Lung (tissue), 12 donors: ENCODE measurements around the gene FYN. TPM values are rescaled to one million over a fixed set of nuclear protein-coding genes. Genes with fewer than 3 reads are reported as not detected.

ENCODE experiments used
- ATAC-seq: fragments of 200-7000 bp; cut with Tn5 transposase; one replicate; pipeline ENCODE4 v1.9.1; 2020; ENCODE audit warnings: moderate number of reproducible peaks; ENCODE audit not compliant: insufficient read depth, low FRiP score
- DNase-seq, 3 donors: peaks; one replicate each; pipeline ENCODE4 v3.0.0-alpha.2; 2013 to 2017
- H3K27ac ChIP-seq, 2 donors: one replicate each; pipeline ENCODE4 v1.5.1; 2013; ENCODE audit warnings: mild to moderate bottlenecking in 2 of 2, moderate library complexity in 2 of 2, control low read depth in 1 of 2, inconsistent platforms in 1 of 2, low read depth in 1 of 2, low read length in 1 of 2
- H3K27me3 ChIP-seq, 3 donors: one replicate each; pipeline ENCODE4 v1.5.1; 2013; ENCODE audit warnings: low read length in 2 of 3; ENCODE audit not compliant: control insufficient read depth in 3 of 3, insufficient read depth in 3 of 3
- H3K36me3 ChIP-seq, 4 donors: one replicate each; pipeline ENCODE4 v1.5.1; 2013; ENCODE audit warnings: low read length in 4 of 4, mild to moderate bottlenecking in 1 of 4, moderate library complexity in 1 of 4; ENCODE audit not compliant: control insufficient read depth in 4 of 4, insufficient read depth in 4 of 4
- H3K4me1 ChIP-seq, 5 donors: one replicate each; pipeline ENCODE4 v1.5.1; 2013; ENCODE audit warnings: low read length in 5 of 5, mild to moderate bottlenecking in 2 of 5, moderate library complexity in 1 of 5; ENCODE audit not compliant: control insufficient read depth in 5 of 5, insufficient read depth in 5 of 5
- H3K4me3 ChIP-seq: one replicate; pipeline ENCODE4 v1.5.1; 2013; ENCODE audit warnings: mild to moderate bottlenecking, control low read depth, moderate library complexity
- H3K9ac ChIP-seq, 2 donors: one replicate each; pipeline ENCODE4 v1.5.1; 2013; ENCODE audit warnings: low read length in 2 of 2, control low read depth in 1 of 2; ENCODE audit not compliant: insufficient read depth in 1 of 2
- H3K9me3 ChIP-seq, 4 donors: one replicate each; pipeline ENCODE4 v1.5.1; 2013; ENCODE audit warnings: low read length in 3 of 4, mild to moderate bottlenecking in 1 of 4, moderate library complexity in 1 of 4; ENCODE audit not compliant: control insufficient read depth in 4 of 4, insufficient read depth in 3 of 4
- WGBS, 2 donors: extraction: QIAGEN DNeasy Blood & Tissue Kit; methylation state at CpG; one replicate each; pipeline ENCODE4 v1.1.7; 2013; 5-methylcytosine and 5-hydroxymethylcytosine counted together
- polyA plus RNA-seq, 2 donors: library from polyadenylated mRNA; stranded (reverse); fragments of 200-250 nt; gene quantifications; one replicate each; pipeline ENCODE4 v1.2.1, GENCODE V29; 2013
- total RNA-seq, 2 donors: library from RNA; depleted of rRNA in 1 of 2; stranded (reverse); fragments of >200 nt in 1 of 2; gene quantifications; one replicate each; pipeline ENCODE4 v1.2.1, GENCODE V29; 2014 to 2021
- TF ChIP-seq, protein P1 (sequence below): IDR thresholded peaks from 2 replicates; pipeline ENCODE4 v1.5.1; 2012; ENCODE audit warnings: mild to moderate bottlenecking; ENCODE audit errors: control extremely low read depth, extremely low read depth
- donor health status: control.
- donor health status: control.
- donor health status: Bipolar disorder and iron deficiency.
- donor health status: healthy.
- donor health status: DM: yes; HTN: yes; CAD: no.

Gene FYN
- total and polyA plus RNA-seq, 4 donors, result 27.3 to 157 (median 71.0) TPM

- Histone ChIP-seq H3K9me3 (no peaks in the 10 kb centered on the region), H3K4me3 (no peak overlapping the region), H3K27ac (peak overlapping the region in 1 of 2 donors; percentile 41), H3K4me1 (peaks cover 7 to 52% (median 12%) of the 10 kb centered on the region in 5 donors), H3K9ac (peak overlapping the region in 1 of 2 donors; percentile 38), H3K36me3 (peaks cover 4 to 8% (median 5%) of the 10 kb centered on the region in 4 donors), H3K27me3 (no peaks in the 10 kb centered on the region)
- ATAC-seq (no peak), DNase-seq (peak in 1 of 3 donors; percentile 45)
- TF ChIP-seq, protein P1, sequence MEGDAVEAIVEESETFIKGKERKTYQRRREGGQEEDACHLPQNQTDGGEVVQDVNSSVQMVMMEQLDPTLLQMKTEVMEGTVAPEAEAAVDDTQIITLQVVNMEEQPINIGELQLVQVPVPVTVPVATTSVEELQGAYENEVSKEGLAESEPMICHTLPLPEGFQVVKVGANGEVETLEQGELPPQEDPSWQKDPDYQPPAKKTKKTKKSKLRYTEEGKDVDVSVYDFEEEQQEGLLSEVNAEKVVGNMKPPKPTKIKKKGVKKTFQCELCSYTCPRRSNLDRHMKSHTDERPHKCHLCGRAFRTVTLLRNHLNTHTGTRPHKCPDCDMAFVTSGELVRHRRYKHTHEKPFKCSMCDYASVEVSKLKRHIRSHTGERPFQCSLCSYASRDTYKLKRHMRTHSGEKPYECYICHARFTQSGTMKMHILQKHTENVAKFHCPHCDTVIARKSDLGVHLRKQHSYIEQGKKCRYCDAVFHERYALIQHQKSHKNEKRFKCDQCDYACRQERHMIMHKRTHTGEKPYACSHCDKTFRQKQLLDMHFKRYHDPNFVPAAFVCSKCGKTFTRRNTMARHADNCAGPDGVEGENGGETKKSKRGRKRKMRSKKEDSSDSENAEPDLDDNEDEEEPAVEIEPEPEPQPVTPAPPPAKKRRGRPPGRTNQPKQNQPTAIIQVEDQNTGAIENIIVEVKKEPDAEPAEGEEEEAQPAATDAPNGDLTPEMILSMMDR, result peak; percentile 3
- 84 to 89% methylated on average over 1 of the region's 1 CpG for WGBS, 2 donors
Observed at GRCh38 chr6:111721753-111722154, 151.5 kb downstream of the FYN start.

DNA sequence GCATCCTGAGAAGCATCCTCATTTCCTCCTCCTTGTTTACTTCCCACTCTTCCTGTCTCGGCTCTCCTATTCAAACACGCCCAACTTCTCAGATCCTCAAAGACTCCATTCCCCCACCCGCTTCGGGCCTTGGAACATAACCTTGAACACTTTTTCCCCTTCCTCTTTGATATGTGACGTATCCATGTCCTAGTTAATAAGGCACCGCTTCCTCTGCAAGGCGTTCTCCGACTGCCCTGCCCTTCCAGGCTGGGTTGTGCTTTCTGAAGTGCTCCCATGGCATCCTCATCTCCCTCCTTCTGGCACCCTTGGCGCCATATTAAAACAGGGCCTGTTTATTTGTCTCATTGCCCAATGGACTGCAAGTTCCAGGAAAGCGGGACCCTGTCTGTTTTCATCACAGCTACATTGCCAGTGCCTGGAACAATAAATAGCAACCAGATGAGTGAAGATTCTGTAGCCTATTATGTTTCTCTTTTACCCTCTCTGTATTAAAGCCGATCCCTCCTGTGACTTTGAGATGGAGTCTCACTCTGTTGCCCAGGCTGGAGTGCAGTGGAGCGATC, 152.2 kb downstream of the FYN start:
- no peak for DNase-seq
- no peak for ATAC-seq
- H3K9ac ChIP-seq, result no peak overlapping the region
- WGBS, 2 donors, result 72 to 87% methylated on average over 12 of the region's 12 CpGs
- H3K4me3 ChIP-seq, result no peak overlapping the region
- H3K27ac ChIP-seq, result no peak overlapping the region
- no peaks in the 10 kb centered on the region for H3K9me3 ChIP-seq
- H3K4me1 ChIP-seq, result peaks cover 7 to 52% (median 12%) of the 10 kb centered on the region in 5 donors
- TF ChIP-seq, protein P1, result no peak
- no peaks in the 10 kb centered on the region for H3K27me3 ChIP-seq
- H3K36me3 ChIP-seq, result peaks cover 4 to 8% (median 5%) of the 10 kb centered on the region in 4 donors

DNA sequence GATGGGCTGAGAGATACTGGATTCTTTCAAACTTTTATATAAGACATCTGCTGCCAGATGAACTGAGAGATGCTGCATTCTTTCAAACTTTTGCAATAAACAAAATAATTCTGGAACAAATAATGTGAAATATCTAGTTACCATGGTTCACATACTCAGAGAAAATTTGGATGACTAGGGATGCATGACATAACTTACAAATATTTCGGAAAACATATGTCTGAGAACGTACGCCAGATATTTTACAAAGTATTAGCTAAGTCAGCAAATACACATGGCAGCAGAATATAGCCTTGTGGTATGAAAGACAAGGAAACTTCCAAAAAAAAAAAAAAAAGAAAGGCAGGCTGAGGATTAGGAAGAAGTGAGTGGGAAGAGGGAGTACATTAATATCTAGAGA, 154.3 kb downstream of the FYN start:
- Histone ChIP-seq H3K4me1 (peaks cover 0 to 37% (median 12%) of the 10 kb centered on the region in 5 donors), H3K9me3 (no peaks in the 10 kb centered on the region), H3K9ac (peak overlapping the region in 1 of 2 donors; percentile 76), H3K36me3 (peaks cover 4 to 16% (median 9%) of the 10 kb centered on the region in 4 donors), H3K27me3 (no peaks in the 10 kb centered on the region), H3K4me3 (no peak overlapping the region), H3K27ac (no peak overlapping the region)
- TF ChIP-seq, protein P1, result no peak
- ATAC-seq (no peak), DNase-seq (peak in 2 of 3 donors; percentile 88 to 92)
- 79 to 91% methylated on average over 3 of the region's 3 CpGs for WGBS, 2 donors

- Histone ChIP-seq H3K27ac (peak overlapping the region in 1 of 2 donors; percentile 28), H3K4me1 (peaks cover 0 to 30% (median 12%) of the 10 kb centered on the region in 5 donors), H3K27me3 (no peaks in the 10 kb centered on the region), H3K9me3 (no peaks in the 10 kb centered on the region), H3K4me3 (no peak overlapping the region), H3K36me3 (peaks cover 8 to 22% (median 9%) of the 10 kb centered on the region in 4 donors), H3K9ac (peak overlapping the region in 1 of 2 donors; percentile 76)
- no peak for DNase-seq
- TF ChIP-seq, protein P1, result no peak
- ATAC-seq, result no peak
- WGBS, 2 donors, result 85 to 93% methylated on average over 3 of the region's 3 CpGs
Observed at GRCh38 chr6:111718326-111718725, 154.9 kb downstream of the FYN start.
